Inflammatory macrophage (primary cell): ENCODE results near the gene MAP1B.
"Not testable (repeated sequence)": the region's sequence is repeated elsewhere in the genome, so short reads cannot be mapped to it uniquely, and the experiment has no call there.

ENCODE experiments used
- DNase-seq, 2 donors: peaks; one replicate each; pipeline ENCODE4 v3.0.0-alpha.2; 2020 to 2022

Gene MAP1B

GRCh38 chr5:72166070-72166979, 59.0 kb downstream of the MAP1B start:
- DNase-seq: no peak

- DNase-seq: no peak
Measured at GRCh38 chr5:72167257-72167656, 60.0 kb downstream of the MAP1B start.

- no peak for DNase-seq
Measured at GRCh38 chr5:72167804-72168203, 60.5 kb downstream of the MAP1B start.

GRCh38 chr5:72170101-72170500, 62.8 kb downstream of the MAP1B start:
- DNase-seq: no peak

- DNase-seq: not testable (repeated sequence)
Measured at GRCh38 chr5:72171181-72171580, 63.9 kb downstream of the MAP1B start.

GRCh38 chr5:72171667-72172066, 64.4 kb downstream of the MAP1B start:
- DNase-seq: no peak

GRCh38 chr5:72172786-72173185, 65.5 kb downstream of the MAP1B start:
- DNase-seq: no peak

GRCh38 chr5:72177538-72177937, 70.3 kb downstream of the MAP1B start:
- no peak for DNase-seq

- DNase-seq: no peak
Measured at GRCh38 chr5:72179028-72179815, 71.9 kb downstream of the MAP1B start.

- no peak for DNase-seq
Measured at GRCh38 chr5:72179816-72180440, 72.7 kb downstream of the MAP1B start.

- DNase-seq: no peak
Measured at GRCh38 chr5:72180925-72181324, 73.7 kb downstream of the MAP1B start.

GRCh38 chr5:72182686-72183085, 75.4 kb downstream of the MAP1B start:
- DNase-seq: no peak

GRCh38 chr5:72183101-72183520, 75.8 kb downstream of the MAP1B start:
- DNase-seq: no peak

- DNase-seq: no peak
Measured at GRCh38 chr5:72184408-72184807, 77.1 kb downstream of the MAP1B start.

- DNase-seq: no peak
Measured at GRCh38 chr5:72185496-72186329, 78.4 kb downstream of the MAP1B start.

GRCh38 chr5:72187388-72188075, 80.3 kb downstream of the MAP1B start:
- no peak for DNase-seq

GRCh38 chr5:72188166-72188565, 80.9 kb downstream of the MAP1B start:
- no peak for DNase-seq

GRCh38 chr5:72189146-72189545, 81.9 kb downstream of the MAP1B start:
- DNase-seq: no peak

GRCh38 chr5:72191404-72191803, 84.1 kb downstream of the MAP1B start:
- DNase-seq: no peak

GRCh38 chr5:72194846-72195245, 87.6 kb downstream of the MAP1B start:
- DNase-seq: no peak

- DNase-seq: no peak
Measured at GRCh38 chr5:72195581-72195980, 88.3 kb downstream of the MAP1B start.

GRCh38 chr5:72197393-72197792, 90.1 kb downstream of the MAP1B start:
- no peak for DNase-seq
